Activated CD4-positive, alpha-beta T cell treated with anti-CD3 and anti-CD28 coated beads, Interleukin-2, amount 10 ng/mL, durations not matched to agents 7 days and 5 days (primary cell): ENCODE measurements around the gene NFKB1. TPM values are rescaled to one million over a fixed set of nuclear protein-coding genes. Genes with fewer than 3 reads are reported as not detected.

Experiments used
- CTCF ChIA-PET: fragments of 350-600 bp; sonication (Branson Sonifier 250); formaldehyde crosslinking; loops from one replicate; lab custom pipeline; 2021; ENCODE audit warnings: antibody characterized with exemption; lab: Charles Lee
- POLR2A ChIA-PET: fragments of 350-600 bp; sonication (Branson Sonifier 250); formaldehyde crosslinking; loops from one replicate; lab custom pipeline; 2021; ENCODE audit warnings: antibody characterized with exemption; lab: Charles Lee
- DNase-seq: peaks from one replicate; pipeline ENCODE4 v3.0.0-alpha.2; 2020
- H3K27ac Mint-ChIP-seq: one replicate; pipeline ENCODE4 v1.8.0; 2021; ENCODE audit warnings: mild to moderate bottlenecking, moderate library complexity, mixed read lengths
- H3K27me3 Mint-ChIP-seq: one replicate; pipeline ENCODE4 v1.8.0; 2021; ENCODE audit warnings: mixed read lengths
- H3K36me3 Mint-ChIP-seq: one replicate; pipeline ENCODE4 v1.8.0; 2021; ENCODE audit warnings: low read depth, mixed read lengths
- H3K4me1 Mint-ChIP-seq: one replicate; pipeline ENCODE4 v1.8.0; 2021; ENCODE audit warnings: mixed read lengths
- H3K4me3 Mint-ChIP-seq: one replicate; pipeline ENCODE4 v1.8.0; 2021; ENCODE audit warnings: mild to moderate bottlenecking, moderate library complexity, mixed read lengths
- H3K9me3 Mint-ChIP-seq: one replicate; pipeline ENCODE4 v1.8.0; 2021; ENCODE audit warnings: mixed read lengths
- total RNA-seq, 2 experiments: library from RNA; stranded (reverse); gene quantifications; one replicate each; pipeline ENCODE4 v1.2.3, GENCODE V29; 2021

The NFKB1 gene
- 100 to 1,000 TPM; 135 to 142 TPM for total RNA-seq

- DNase-seq = peak; percentile 82
- no peaks in the 10 kb centered on the region for H3K27me3 Mint-ChIP-seq
- ChIA-PET CTCF (interaction anchor here (1.0 to 1.5 kb wide), 6 partner anchors 11 to 304 kb away, joined by 3 to 4 read pairs (median 3); no protein-coding TSS in a partner anchor), POLR2A (interaction anchor here (0.5 to 0.6 kb wide), 2 partner anchors 31 to 38 kb away, joined by 3 to 4 read pairs; no protein-coding TSS in a partner anchor)
- H3K36me3 Mint-ChIP-seq = peaks cover 32% of the 10 kb centered on the region
- peaks cover 7% of the 10 kb centered on the region for H3K9me3 Mint-ChIP-seq
- peak within 1 kb of the TSS; percentile 98 for H3K4me3 Mint-ChIP-seq
- H3K27ac Mint-ChIP-seq = peak within 1 kb of the TSS; percentile 95
- peaks cover 26% of the 10 kb centered on the region for H3K4me1 Mint-ChIP-seq
Measured at GRCh38 chr4:102500696-102501446, at the start of gene NFKB1. NFKB1 (plus strand) TSS chr4:102501359; CDS start chr4:102525519, 24,160 bp downstream.

DNA sequence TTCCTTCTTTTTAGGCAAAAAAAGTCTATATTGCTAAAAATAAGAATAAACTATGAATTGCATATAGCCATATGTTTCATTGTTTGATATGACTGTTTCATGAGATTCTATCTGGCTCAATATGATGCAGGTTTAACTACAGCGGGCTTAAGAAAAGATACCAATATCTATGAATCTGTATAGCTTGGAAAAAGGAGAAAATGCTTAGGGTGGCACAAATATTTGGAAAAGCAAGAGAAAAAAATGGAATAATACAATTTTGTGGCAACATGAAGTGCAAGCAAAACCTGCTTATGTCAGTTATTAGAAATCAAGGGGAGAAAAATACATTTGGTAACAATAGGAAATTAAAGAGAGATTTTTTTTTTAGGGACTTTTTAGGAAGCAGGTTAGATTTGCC is 48.3 kb upstream of the NFKB1 start:
- Mint-ChIP-seq H3K4me1 (peaks cover 33% of the 10 kb centered on the region), H3K9me3 (no peaks in the 10 kb centered on the region), H3K36me3 (no peaks in the 10 kb centered on the region), H3K27ac (no peak overlapping the region), H3K27me3 (peaks cover 2% of the 10 kb centered on the region), H3K4me3 (no peak overlapping the region)
- no peak for DNase-seq
- CTCF ChIA-PET = no interaction called here
- POLR2A ChIA-PET = no interaction called here

DNA sequence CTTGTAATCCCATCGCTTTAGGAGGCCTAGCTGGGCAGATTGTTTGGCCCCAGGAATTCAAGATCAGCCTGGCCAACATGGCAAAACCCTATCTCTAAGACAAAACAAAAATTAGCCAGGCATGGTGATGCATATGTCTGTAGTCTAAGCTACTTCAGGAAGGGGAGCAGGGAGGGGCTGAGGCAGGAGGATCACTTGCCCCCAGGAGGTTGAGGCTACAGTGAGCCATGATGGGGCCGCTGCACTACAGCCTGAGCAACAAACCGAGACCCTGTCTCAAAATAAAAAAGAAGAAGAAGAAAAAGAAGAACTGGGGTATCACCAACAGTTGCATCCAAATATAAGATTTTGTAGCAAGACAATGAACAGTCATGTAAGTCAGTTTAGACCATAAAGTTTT is 47.3 kb upstream of the NFKB1 start:
- ChIA-PET POLR2A (no interaction called here), CTCF (interaction anchor here (0.7 kb wide), 1 partner anchor 10 kb away, joined by 3 read pairs; no protein-coding TSS in a partner anchor)
- H3K27me3 Mint-ChIP-seq = peaks cover 5% of the 10 kb centered on the region
- no peak overlapping the region for H3K27ac Mint-ChIP-seq
- no peak for DNase-seq
- H3K4me1 Mint-ChIP-seq = peaks cover 26% of the 10 kb centered on the region
- H3K9me3 Mint-ChIP-seq = peaks cover 8% of the 10 kb centered on the region
- no peak overlapping the region for H3K4me3 Mint-ChIP-seq
- H3K36me3 Mint-ChIP-seq = peaks cover 3% of the 10 kb centered on the region

DNA sequence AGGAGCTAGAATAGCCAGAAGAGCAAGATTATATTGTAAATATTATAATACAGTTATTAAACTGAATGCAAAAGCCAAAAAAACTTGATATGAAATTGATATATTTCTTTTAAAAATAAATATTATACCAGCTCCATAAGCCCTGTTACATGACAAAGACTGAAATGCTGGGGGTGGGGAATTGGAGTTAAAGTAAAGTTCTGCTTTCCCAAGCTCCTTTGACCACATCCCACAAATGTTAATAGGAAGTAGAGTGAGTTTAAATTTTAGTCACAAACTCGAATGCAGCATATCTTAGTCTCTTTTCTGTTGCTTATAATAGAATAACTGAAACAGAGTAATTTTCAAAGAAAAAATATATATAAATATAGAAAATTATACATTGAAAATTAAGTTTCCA is 46.9 kb upstream of the NFKB1 start:
- peaks cover 26% of the 10 kb centered on the region for H3K4me1 Mint-ChIP-seq
- ChIA-PET CTCF (interaction anchor here (0.7 kb wide), 1 partner anchor 9 kb away, joined by 3 read pairs; no protein-coding TSS in a partner anchor), POLR2A (no interaction called here)

GRCh38 chr4:102454981-102455685 is 46.0 kb upstream of the NFKB1 start:
- no peak overlapping the region for H3K4me3 Mint-ChIP-seq
- H3K36me3 Mint-ChIP-seq = peaks cover 9% of the 10 kb centered on the region
- POLR2A ChIA-PET = interaction anchor here (0.6 kb wide), 1 partner anchor 10 kb away, joined by 5 read pairs; no protein-coding TSS in a partner anchor
- CTCF ChIA-PET = interaction anchor here (1.3 kb wide), 1 partner anchor 148 kb away, joined by 3 read pairs; no protein-coding TSS in a partner anchor
- H3K27ac Mint-ChIP-seq = no peak overlapping the region
- no peak for DNase-seq
- peaks cover 16% of the 10 kb centered on the region for H3K9me3 Mint-ChIP-seq
- peaks cover 5% of the 10 kb centered on the region for H3K27me3 Mint-ChIP-seq
- peaks cover 19% of the 10 kb centered on the region for H3K4me1 Mint-ChIP-seq

More for the DNA sequence above, 46.9 kb upstream of the NFKB1 start:
- DNase-seq = no peak
- Mint-ChIP-seq H3K27ac (no peak overlapping the region), H3K27me3 (peaks cover 5% of the 10 kb centered on the region), H3K36me3 (peaks cover 3% of the 10 kb centered on the region), H3K9me3 (peaks cover 10% of the 10 kb centered on the region), H3K4me3 (no peak overlapping the region)

- ChIA-PET CTCF (interaction anchor here (1.2 to 1.3 kb wide), 2 partner anchors 8 to 147 kb away, joined by 3 read pairs; no protein-coding TSS in a partner anchor), POLR2A (no interaction called here)
- no peak for DNase-seq
- peaks cover 6% of the 10 kb centered on the region for H3K27me3 Mint-ChIP-seq
- no peak overlapping the region for H3K27ac Mint-ChIP-seq
- H3K4me3 Mint-ChIP-seq = no peak overlapping the region
- H3K4me1 Mint-ChIP-seq = peaks cover 14% of the 10 kb centered on the region
- peaks cover 11% of the 10 kb centered on the region for H3K36me3 Mint-ChIP-seq
- H3K9me3 Mint-ChIP-seq = peaks cover 22% of the 10 kb centered on the region
Measured at GRCh38 chr4:102455750-102456149, 45.4 kb upstream of the NFKB1 start.

- Mint-ChIP-seq H3K27me3 (no peaks in the 10 kb centered on the region), H3K4me1 (peaks cover 34% of the 10 kb centered on the region), H3K27ac (no peak overlapping the region), H3K4me3 (no peak overlapping the region), H3K9me3 (peaks cover 14% of the 10 kb centered on the region), H3K36me3 (peaks cover 9% of the 10 kb centered on the region)
- ChIA-PET CTCF (no interaction called here), POLR2A (no interaction called here)
- DNase-seq = no peak
Measured at GRCh38 chr4:102466298-102466697, 34.9 kb upstream of the NFKB1 start.

- no peak overlapping the region for H3K27ac Mint-ChIP-seq
- H3K9me3 Mint-ChIP-seq = no peaks in the 10 kb centered on the region
- H3K27me3 Mint-ChIP-seq = no peaks in the 10 kb centered on the region
- ChIA-PET CTCF (no interaction called here), POLR2A (interaction anchor here (0.7 kb wide), 1 partner anchor 31 kb away, joined by 3 read pairs; the partner anchor contains the start of gene NFKB1)
- DNase-seq = no peak
- peaks cover 4% of the 10 kb centered on the region for H3K36me3 Mint-ChIP-seq
- no peak overlapping the region for H3K4me3 Mint-ChIP-seq
- peaks cover 33% of the 10 kb centered on the region for H3K4me1 Mint-ChIP-seq
Measured at GRCh38 chr4:102469806-102470205, 31.4 kb upstream of the NFKB1 start.

DNA sequence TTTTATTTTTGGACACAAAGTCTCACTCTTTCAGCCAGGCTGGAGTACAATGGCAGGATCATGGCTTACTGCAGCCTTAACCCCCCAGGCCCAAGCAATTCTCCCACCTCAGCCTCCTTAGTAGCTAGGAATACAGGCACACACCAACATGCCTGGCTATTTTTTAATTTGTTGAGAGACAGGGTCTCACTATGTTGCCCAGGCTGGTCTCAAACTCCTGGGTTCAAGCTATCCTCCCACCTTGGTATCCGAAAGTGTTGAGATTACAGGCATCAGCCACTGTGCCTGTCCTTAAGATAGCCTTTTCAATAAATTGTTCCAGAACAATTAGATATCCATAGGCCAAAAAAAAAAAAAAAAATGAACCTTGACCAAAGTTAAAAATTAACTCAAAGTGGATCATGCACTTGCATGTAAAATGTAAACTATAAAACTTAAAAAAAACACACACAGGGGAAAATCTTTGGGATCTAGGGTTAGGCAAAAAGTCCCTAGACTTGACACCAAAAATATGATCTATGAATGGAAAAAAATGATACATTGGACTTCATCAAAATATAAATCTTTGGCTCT is 28.6 kb upstream of the NFKB1 start:
- no peak for DNase-seq
- CTCF ChIA-PET = interaction anchor here (0.6 to 1.7 kb wide), 3 partner anchors 24 to 140 kb away, joined by 3 to 6 read pairs (median 3); no protein-coding TSS in a partner anchor
- no peak overlapping the region for H3K27ac Mint-ChIP-seq
- peaks cover 16% of the 10 kb centered on the region for H3K36me3 Mint-ChIP-seq
- H3K27me3 Mint-ChIP-seq = no peaks in the 10 kb centered on the region
- H3K4me1 Mint-ChIP-seq = peaks cover 19% of the 10 kb centered on the region
- POLR2A ChIA-PET = no interaction called here
- no peak overlapping the region for H3K4me3 Mint-ChIP-seq
- H3K9me3 Mint-ChIP-seq = peaks cover 18% of the 10 kb centered on the region

GRCh38 chr4:102473476-102473875 is 27.7 kb upstream of the NFKB1 start:
- no peak for DNase-seq
- ChIA-PET POLR2A (no interaction called here), CTCF (interaction anchor here (0.6 to 1.7 kb wide), 3 partner anchors 25 to 139 kb away, joined by 3 to 6 read pairs (median 3); no protein-coding TSS in a partner anchor)
- H3K36me3 Mint-ChIP-seq = peaks cover 18% of the 10 kb centered on the region
- H3K4me1 Mint-ChIP-seq = peaks cover 19% of the 10 kb centered on the region
- no peak overlapping the region for H3K4me3 Mint-ChIP-seq
- peaks cover 22% of the 10 kb centered on the region for H3K9me3 Mint-ChIP-seq
- no peak overlapping the region for H3K27ac Mint-ChIP-seq
- no peaks in the 10 kb centered on the region for H3K27me3 Mint-ChIP-seq

DNA sequence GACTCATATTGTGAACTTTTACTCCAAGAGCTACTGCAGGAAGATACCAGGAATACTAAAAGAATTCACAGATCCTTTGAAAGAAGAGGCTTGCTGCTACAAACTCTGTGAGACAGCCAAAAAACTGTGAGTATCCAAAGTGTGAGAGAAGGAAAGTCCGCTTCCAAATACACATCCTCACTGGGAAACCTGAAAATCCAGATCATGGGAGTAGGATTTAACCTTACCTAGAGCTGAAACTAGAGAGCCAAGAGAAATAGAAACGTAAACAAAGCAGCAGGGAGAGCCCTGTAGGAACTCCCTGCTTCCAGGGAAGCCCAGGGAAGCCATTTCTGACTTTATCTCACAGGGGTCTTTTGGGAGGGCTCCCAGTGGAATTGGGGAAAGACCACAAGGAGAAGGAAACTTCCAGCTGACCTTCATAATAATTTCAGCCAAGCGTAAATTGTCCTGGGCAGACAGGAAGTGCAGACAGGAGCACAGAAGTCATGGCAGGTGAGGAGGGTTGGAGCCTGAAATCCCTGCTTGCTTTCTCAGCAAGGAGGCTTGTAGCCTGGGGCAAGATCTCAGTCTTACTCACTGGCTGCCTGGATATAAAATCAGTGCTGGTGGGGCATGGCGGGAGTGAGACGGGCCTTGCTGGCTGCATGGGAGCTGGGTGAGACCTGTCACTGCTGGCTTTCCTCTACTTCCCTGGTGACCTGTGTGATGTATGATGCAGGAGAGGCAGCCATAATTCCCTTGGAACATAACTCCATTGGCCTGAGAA is 26.2 kb upstream of the NFKB1 start:
- Mint-ChIP-seq H3K4me1 (peaks cover 12% of the 10 kb centered on the region), H3K27ac (no peak overlapping the region), H3K9me3 (peaks cover 26% of the 10 kb centered on the region), H3K27me3 (no peaks in the 10 kb centered on the region), H3K4me3 (no peak overlapping the region), H3K36me3 (peaks cover 22% of the 10 kb centered on the region)
- ChIA-PET POLR2A (no interaction called here), CTCF (interaction anchor here (1.1 kb wide), 1 partner anchor 25 kb away, joined by 3 read pairs; no protein-coding TSS in a partner anchor)
- DNase-seq = no peak

DNA sequence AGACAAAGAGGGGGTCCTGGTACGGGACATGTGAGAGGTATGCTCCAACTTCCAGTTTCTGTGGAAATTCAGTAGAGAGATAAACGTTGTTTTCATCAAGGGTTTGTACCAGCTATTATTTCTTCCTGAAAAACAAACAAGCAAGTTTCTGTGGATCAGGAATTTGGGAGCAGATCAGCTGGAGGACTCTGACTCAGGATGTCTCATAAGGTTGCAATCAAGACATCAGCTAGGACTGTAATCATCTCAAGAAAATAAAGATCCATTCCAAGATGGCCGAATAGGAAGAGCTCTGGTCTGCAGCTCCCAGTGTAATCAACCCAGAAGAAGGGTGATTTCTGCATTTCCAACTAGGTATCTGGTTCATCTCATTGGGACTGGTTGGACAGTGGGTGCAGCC is 23.5 kb upstream of the NFKB1 start:
- Mint-ChIP-seq H3K9me3 (peaks cover 35% of the 10 kb centered on the region), H3K27me3 (peaks cover 4% of the 10 kb centered on the region), H3K27ac (no peak overlapping the region), H3K36me3 (peaks cover 31% of the 10 kb centered on the region), H3K4me1 (peaks cover 5% of the 10 kb centered on the region), H3K4me3 (no peak overlapping the region)
- CTCF ChIA-PET = interaction anchor here (0.9 to 1.9 kb wide), 3 partner anchors 12 to 51 kb away, joined by 3 to 4 read pairs (median 4); no protein-coding TSS in a partner anchor
- POLR2A ChIA-PET = no interaction called here
- DNase-seq = no peak
